Measurements from ENCODE around the gene SGK1.
"Not testable (repeated sequence)": the region's sequence is repeated elsewhere in the genome, so short reads cannot be mapped to it uniquely, and the experiment has no call there.

SGK1 gene

GRCh38 chr6:134255280-134255679, 62.6 kb downstream of the SGK1 start:
- H3K9me3 ChIP-seq (ENCODE audit: control insufficient read depth in 2 of 2, low read length in 2 of 2); H3K36me3 ChIP-seq (ENCODE audit: control insufficient read depth in 2 of 2, insufficient read depth in 2 of 2, low read length in 2 of 2); H3K4me1 ChIP-seq (ENCODE audit: control insufficient read depth, insufficient read depth, low read length); H3K4me3 ChIP-seq (ENCODE audit: low read length in 2 of 2); H3K27me3 ChIP-seq (ENCODE audit: control insufficient read depth in 1 of 2, insufficient read depth in 2 of 2, low read length in 2 of 2); H3K9ac ChIP-seq (ENCODE audit: low read length in 2 of 2); H3K27ac ChIP-seq (ENCODE audit: low read length): not testable (repeated sequence)

GRCh38 chr6:134254118-134254517, 63.8 kb downstream of the SGK1 start:
- Histone ChIP-seq H3K36me3 (ENCODE audit: control insufficient read depth in 2 of 2, insufficient read depth in 2 of 2, low read length in 2 of 2) (no peaks in the 10 kb centered on the region), H3K4me1 (ENCODE audit: control insufficient read depth, insufficient read depth, low read length) (no peaks in the 10 kb centered on the region), H3K4me3 (ENCODE audit: low read length in 2 of 2) (no peak overlapping the region), H3K27ac (ENCODE audit: low read length) (no peak overlapping the region), H3K27me3 (ENCODE audit: control insufficient read depth in 1 of 2, insufficient read depth in 2 of 2, low read length in 2 of 2) (no peaks in the 10 kb centered on the region), H3K9me3 (ENCODE audit: control insufficient read depth in 2 of 2, low read length in 2 of 2) (no peaks in the 10 kb centered on the region), H3K9ac (ENCODE audit: low read length in 2 of 2) (no peak overlapping the region)

GRCh38 chr6:134253681-134254080, 64.2 kb downstream of the SGK1 start:
- Histone ChIP-seq H3K9me3 (ENCODE audit: control insufficient read depth in 2 of 2, low read length in 2 of 2) (no peaks in the 10 kb centered on the region), H3K27ac (ENCODE audit: low read length) (no peak overlapping the region), H3K36me3 (ENCODE audit: control insufficient read depth in 2 of 2, insufficient read depth in 2 of 2, low read length in 2 of 2) (no peaks in the 10 kb centered on the region), H3K4me1 (ENCODE audit: control insufficient read depth, insufficient read depth, low read length) (no peaks in the 10 kb centered on the region), H3K4me3 (ENCODE audit: low read length in 2 of 2) (no peak overlapping the region), H3K27me3 (ENCODE audit: control insufficient read depth in 1 of 2, insufficient read depth in 2 of 2, low read length in 2 of 2) (no peaks in the 10 kb centered on the region), H3K9ac (ENCODE audit: low read length in 2 of 2) (no peak overlapping the region)

DNA sequence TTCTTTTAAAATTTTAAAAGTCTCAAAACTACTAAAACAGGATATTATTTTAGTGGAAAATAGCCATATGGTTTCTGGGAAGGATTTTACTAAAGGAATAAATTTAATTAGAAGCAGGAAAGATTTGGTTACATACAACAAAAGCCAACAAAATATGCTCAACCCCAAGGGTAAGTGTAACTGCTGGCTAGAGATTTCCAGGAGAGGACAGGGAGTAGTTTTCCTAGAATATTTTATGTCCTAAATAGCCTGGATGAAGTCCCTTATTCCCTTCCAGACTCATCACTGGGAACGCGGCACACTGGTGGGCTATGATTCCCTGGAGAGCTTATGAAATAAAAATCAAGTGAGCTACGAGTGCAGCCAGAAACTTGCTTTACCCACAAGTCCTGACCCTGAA, 66.6 kb downstream of the SGK1 start:
- H3K27me3 ChIP-seq (ENCODE audit: control insufficient read depth in 1 of 2, insufficient read depth in 2 of 2, low read length in 2 of 2) = no peaks in the 10 kb centered on the region
- H3K9ac ChIP-seq (ENCODE audit: low read length in 2 of 2) = no peak overlapping the region
- no peaks in the 10 kb centered on the region for H3K4me1 ChIP-seq (ENCODE audit: control insufficient read depth, insufficient read depth, low read length)
- no peak overlapping the region for H3K27ac ChIP-seq (ENCODE audit: low read length)
- no peak overlapping the region for H3K4me3 ChIP-seq (ENCODE audit: low read length in 2 of 2)
- no peaks in the 10 kb centered on the region for H3K36me3 ChIP-seq (ENCODE audit: control insufficient read depth in 2 of 2, insufficient read depth in 2 of 2, low read length in 2 of 2)
- no peaks in the 10 kb centered on the region for H3K9me3 ChIP-seq (ENCODE audit: control insufficient read depth in 2 of 2, low read length in 2 of 2)

GRCh38 chr6:134250776-134251175, 67.1 kb downstream of the SGK1 start:
- H3K4me1 ChIP-seq (ENCODE audit: control insufficient read depth, insufficient read depth, low read length) = no peaks in the 10 kb centered on the region
- no peaks in the 10 kb centered on the region for H3K9me3 ChIP-seq (ENCODE audit: control insufficient read depth in 2 of 2, low read length in 2 of 2)
- H3K27me3 ChIP-seq (ENCODE audit: control insufficient read depth in 1 of 2, insufficient read depth in 2 of 2, low read length in 2 of 2) = no peaks in the 10 kb centered on the region
- no peak overlapping the region for H3K4me3 ChIP-seq (ENCODE audit: low read length in 2 of 2)
- H3K27ac ChIP-seq (ENCODE audit: low read length) = no peak overlapping the region
- H3K9ac ChIP-seq (ENCODE audit: low read length in 2 of 2) = no peak overlapping the region
- no peaks in the 10 kb centered on the region for H3K36me3 ChIP-seq (ENCODE audit: control insufficient read depth in 2 of 2, insufficient read depth in 2 of 2, low read length in 2 of 2)

GRCh38 chr6:134249759-134250602, 67.9 kb downstream of the SGK1 start:
- no peak overlapping the region for H3K4me3 ChIP-seq (ENCODE audit: low read length in 2 of 2)
- H3K9me3 ChIP-seq (ENCODE audit: control insufficient read depth in 2 of 2, low read length in 2 of 2) = no peaks in the 10 kb centered on the region
- H3K4me1 ChIP-seq (ENCODE audit: control insufficient read depth, insufficient read depth, low read length) = no peaks in the 10 kb centered on the region
- no peak overlapping the region for H3K27ac ChIP-seq (ENCODE audit: low read length)
- no peak overlapping the region for H3K9ac ChIP-seq (ENCODE audit: low read length in 2 of 2)
- H3K36me3 ChIP-seq (ENCODE audit: control insufficient read depth in 2 of 2, insufficient read depth in 2 of 2, low read length in 2 of 2) = no peaks in the 10 kb centered on the region
- H3K27me3 ChIP-seq (ENCODE audit: control insufficient read depth in 1 of 2, insufficient read depth in 2 of 2, low read length in 2 of 2) = no peaks in the 10 kb centered on the region

DNA sequence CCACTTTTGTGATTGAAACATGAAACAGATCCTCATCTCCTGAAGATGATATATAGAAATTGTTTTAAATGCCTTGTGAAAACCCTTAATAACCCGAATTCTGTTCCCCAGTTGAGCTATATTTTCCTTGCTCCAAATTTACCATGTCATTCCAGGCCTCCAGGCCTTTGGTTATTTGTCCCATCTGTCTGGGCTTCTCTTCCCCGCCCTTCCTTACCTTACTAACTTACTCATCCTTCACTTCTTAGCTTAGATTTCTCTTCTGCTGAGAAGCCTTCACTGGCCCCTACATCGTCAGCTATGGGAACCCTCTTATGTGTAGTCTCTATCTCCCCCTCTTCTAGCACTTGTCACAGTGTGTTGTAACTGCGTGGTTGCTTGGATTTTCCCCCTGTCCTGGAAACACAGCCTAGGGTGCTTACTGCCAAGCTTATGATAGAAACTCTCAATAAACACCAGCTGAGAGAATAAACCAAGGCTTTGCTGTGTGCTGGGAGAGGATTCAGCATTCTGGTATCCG, 68.6 kb downstream of the SGK1 start:
- Histone ChIP-seq H3K27me3 (ENCODE audit: control insufficient read depth in 1 of 2, insufficient read depth in 2 of 2, low read length in 2 of 2) (no peaks in the 10 kb centered on the region), H3K4me3 (ENCODE audit: low read length in 2 of 2) (no peak overlapping the region), H3K4me1 (ENCODE audit: control insufficient read depth, insufficient read depth, low read length) (no peaks in the 10 kb centered on the region), H3K9me3 (ENCODE audit: control insufficient read depth in 2 of 2, low read length in 2 of 2) (no peaks in the 10 kb centered on the region), H3K27ac (ENCODE audit: low read length) (no peak overlapping the region), H3K36me3 (ENCODE audit: control insufficient read depth in 2 of 2, insufficient read depth in 2 of 2, low read length in 2 of 2) (no peaks in the 10 kb centered on the region), H3K9ac (ENCODE audit: low read length in 2 of 2) (no peak overlapping the region)

DNA sequence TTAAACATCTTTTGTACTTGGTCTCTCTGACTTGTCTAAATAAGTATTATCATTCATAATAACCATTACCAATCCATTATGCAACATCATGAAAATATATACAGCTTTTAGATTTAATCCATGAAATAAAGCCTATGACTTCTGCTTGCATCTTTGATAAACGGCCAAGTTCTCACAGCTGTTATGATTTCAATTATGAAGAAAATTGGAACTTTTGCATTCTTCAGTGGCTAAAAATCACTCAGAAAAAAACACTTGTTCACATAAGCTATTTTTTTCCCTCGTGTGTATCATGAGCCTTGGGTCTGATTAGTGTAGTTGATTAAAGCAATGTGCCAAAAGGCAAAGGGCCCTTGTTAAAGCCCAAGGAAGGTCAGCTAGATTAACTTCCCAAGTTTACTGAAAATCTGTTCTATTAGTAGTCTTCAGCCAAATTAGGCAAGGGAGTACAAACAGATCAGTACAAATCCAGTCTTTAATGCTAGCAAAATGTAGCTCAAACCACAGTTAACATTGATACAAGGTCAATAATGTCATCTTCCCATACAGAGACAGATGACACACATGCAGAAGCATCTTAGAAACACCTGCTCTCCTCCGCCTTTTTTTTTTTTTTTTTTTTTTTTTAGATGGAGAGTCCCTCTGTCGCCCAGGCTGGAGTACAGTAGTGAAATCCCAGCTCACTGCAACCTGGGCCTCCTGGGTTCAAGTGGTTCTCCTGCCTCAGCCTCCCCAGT, 69.9 kb downstream of the SGK1 start:
- Histone ChIP-seq H3K36me3 (ENCODE audit: control insufficient read depth in 2 of 2, insufficient read depth in 2 of 2, low read length in 2 of 2) (no peaks in the 10 kb centered on the region), H3K27ac (ENCODE audit: low read length) (no peak overlapping the region), H3K4me1 (ENCODE audit: control insufficient read depth, insufficient read depth, low read length) (no peaks in the 10 kb centered on the region), H3K27me3 (ENCODE audit: control insufficient read depth in 1 of 2, insufficient read depth in 2 of 2, low read length in 2 of 2) (no peaks in the 10 kb centered on the region), H3K9me3 (ENCODE audit: control insufficient read depth in 2 of 2, low read length in 2 of 2) (no peaks in the 10 kb centered on the region), H3K9ac (ENCODE audit: low read length in 2 of 2) (no peak overlapping the region), H3K4me3 (ENCODE audit: low read length in 2 of 2) (no peak overlapping the region)

DNA sequence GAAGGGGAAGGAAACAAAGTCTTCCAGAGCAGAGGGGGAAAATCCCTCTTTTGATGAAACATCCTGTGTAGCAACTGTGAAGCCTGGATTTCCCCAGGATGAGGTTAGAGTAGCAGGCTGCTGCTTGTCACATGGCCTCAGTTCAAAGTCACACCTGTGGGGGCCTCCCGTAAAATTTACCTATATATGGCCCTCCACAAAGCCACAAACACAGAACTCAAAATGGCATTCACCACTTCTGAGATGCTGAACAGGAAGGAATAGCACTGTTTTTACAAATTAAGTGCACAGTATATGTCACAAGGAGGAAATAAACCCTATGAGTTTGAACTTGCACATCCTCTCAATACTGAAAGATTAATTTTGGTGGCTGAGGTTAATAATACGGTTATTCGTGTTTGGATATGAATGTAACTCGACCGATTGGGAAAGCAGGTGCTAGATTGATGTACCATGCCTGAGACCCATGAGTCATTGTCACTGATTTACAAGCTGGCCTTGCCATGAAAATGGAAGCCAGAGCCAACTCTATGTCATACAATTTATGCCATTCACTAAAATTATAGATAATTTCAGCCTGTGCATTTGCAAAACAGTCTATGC, 70.6 kb downstream of the SGK1 start:
- no peak overlapping the region for H3K27ac ChIP-seq (ENCODE audit: low read length)
- H3K4me1 ChIP-seq (ENCODE audit: control insufficient read depth, insufficient read depth, low read length) = no peaks in the 10 kb centered on the region
- H3K4me3 ChIP-seq (ENCODE audit: low read length in 2 of 2) = no peak overlapping the region
- H3K27me3 ChIP-seq (ENCODE audit: control insufficient read depth in 1 of 2, insufficient read depth in 2 of 2, low read length in 2 of 2) = no peaks in the 10 kb centered on the region
- H3K9me3 ChIP-seq (ENCODE audit: control insufficient read depth in 2 of 2, low read length in 2 of 2) = no peaks in the 10 kb centered on the region
- no peak overlapping the region for H3K9ac ChIP-seq (ENCODE audit: low read length in 2 of 2)
- H3K36me3 ChIP-seq (ENCODE audit: control insufficient read depth in 2 of 2, insufficient read depth in 2 of 2, low read length in 2 of 2) = no peaks in the 10 kb centered on the region

- no peak overlapping the region for H3K27ac ChIP-seq (ENCODE audit: low read length)
- no peak overlapping the region for H3K9ac ChIP-seq (ENCODE audit: low read length in 2 of 2)
These were observed 72.2 kb downstream of the SGK1 start for GRCh38 chr6:134245706-134246105.

More at GRCh38 chr6:134245706-134246105, 72.2 kb downstream of the SGK1 start:
- no peaks in the 10 kb centered on the region for H3K4me1 ChIP-seq (ENCODE audit: control insufficient read depth, insufficient read depth, low read length)
- H3K9me3 ChIP-seq (ENCODE audit: control insufficient read depth in 2 of 2, low read length in 2 of 2) = no peaks in the 10 kb centered on the region
- H3K4me3 ChIP-seq (ENCODE audit: low read length in 2 of 2) = no peak overlapping the region
- H3K27me3 ChIP-seq (ENCODE audit: control insufficient read depth in 1 of 2, insufficient read depth in 2 of 2, low read length in 2 of 2) = no peaks in the 10 kb centered on the region
- no peaks in the 10 kb centered on the region for H3K36me3 ChIP-seq (ENCODE audit: control insufficient read depth in 2 of 2, insufficient read depth in 2 of 2, low read length in 2 of 2)

Measured in stomach smooth muscle (tissue), 2 donors.